Measurements from ENCODE around the gene SGMS2.

- no peak for TF ChIP-seq EGR1 (IDR thresholded peaks at IDR 0.05)
- no peak for TF ChIP-seq EP300 (IDR thresholded peaks at IDR 0.05; ENCODE audit: borderline replicate concordance)
- no peak for TF ChIP-seq CREB1 (IDR thresholded peaks at IDR 0.05; ENCODE audit: low read depth)
- no peak for TF ChIP-seq USF1 (IDR thresholded peaks at IDR 0.05)
- no peak for TF ChIP-seq MAX (IDR thresholded peaks at IDR 0.05)
- TF ChIP-seq REST (IDR thresholded peaks at IDR 0.05; ENCODE audit: low read depth): no peak
- no peak for TF ChIP-seq CEBPB (IDR thresholded peaks at IDR 0.05)
- TF ChIP-seq RAD21 (IDR thresholded peaks at IDR 0.05; ENCODE audit: low read depth): no peak
- no peak for TF ChIP-seq TCF12 (IDR thresholded peaks at IDR 0.05; ENCODE audit: low read depth)
- TF ChIP-seq ZBTB7A (IDR thresholded peaks at IDR 0.05; ENCODE audit: low read depth): no peak
- TF ChIP-seq TAF1 (IDR thresholded peaks at IDR 0.05; ENCODE audit: low read depth): no peak
- no peak for TF ChIP-seq YY1 (IDR thresholded peaks at IDR 0.05; ENCODE audit: low read depth)
- TF ChIP-seq FOXM1 (IDR thresholded peaks at IDR 0.05; ENCODE audit: borderline replicate concordance, low read depth): no peak
- no peak for TF ChIP-seq TEAD4 (IDR thresholded peaks at IDR 0.05)
Measured at GRCh38 chr4:107853444-107854355, 29.0 kb downstream of the SGMS2 start.

Data from Ishikawa (cell line).